Chondrocyte (in vitro differentiated cells): ENCODE data around the gene HOXC12. TPM values are rescaled to one million over a fixed set of nuclear protein-coding genes. Genes with fewer than 3 reads are reported as not detected.

Experiments
- DNase-seq: peaks from one replicate; pipeline ENCODE4 v3.0.0; 2021; ENCODE audit warnings: mixed read lengths, low spot score
- H3K27ac Mint-ChIP-seq: one replicate; pipeline ENCODE4 v1.8.0; 2021; ENCODE audit warnings: mild to moderate bottlenecking, moderate library complexity, mixed read lengths; ENCODE audit not compliant: unreplicated experiment
- H3K27me3 Mint-ChIP-seq: 2 replicates; pipeline ENCODE4 v1.8.0; 2021; ENCODE audit warnings: low read depth, mixed read lengths
- H3K36me3 Mint-ChIP-seq: 2 replicates; pipeline ENCODE4 v1.8.0; 2021; ENCODE audit warnings: low read depth, mixed read lengths
- H3K4me1 Mint-ChIP-seq: 2 replicates; pipeline ENCODE4 v1.8.0; 2021; ENCODE audit warnings: low read depth, mild to moderate bottlenecking, mixed read lengths
- H3K4me3 Mint-ChIP-seq: one replicate; pipeline ENCODE4 v1.8.0; 2021; ENCODE audit warnings: mild to moderate bottlenecking, moderate library complexity, mixed read lengths; ENCODE audit not compliant: unreplicated experiment
- H3K9me3 Mint-ChIP-seq: 2 replicates; pipeline ENCODE4 v1.8.0; 2021; ENCODE audit warnings: low read depth, mixed read lengths
- total RNA-seq: library from RNA; stranded (reverse); gene quantifications from 3 replicates; pipeline ENCODE4 v1.2.1, GENCODE V29; 2021
- TF ChIP-seq, protein P1 (sequence below): fragments of 200-600 bp; sonication (generic); IDR thresholded peaks from 2 replicates; pipeline ENCODE4 v1.5.0; 2021; ENCODE audit warnings: antibody characterized with exemption, mild to moderate bottlenecking, moderate library complexity

HOXC12 gene
- total RNA-seq, 1 donor from 2014 or later, result not detected

GRCh38 chr12:53961025-53961761 is 6.5 kb downstream of the HOXC12 start:
- Mint-ChIP-seq H3K27ac (no peak overlapping the region), H3K4me1 (peaks cover 1% of the 10 kb centered on the region), H3K9me3 (no peaks in the 10 kb centered on the region), H3K4me3 (no peak overlapping the region), H3K27me3 (peaks cover 86% of the 10 kb centered on the region), H3K36me3 (peaks cover 13% of the 10 kb centered on the region)
- TF ChIP-seq, protein P1, sequence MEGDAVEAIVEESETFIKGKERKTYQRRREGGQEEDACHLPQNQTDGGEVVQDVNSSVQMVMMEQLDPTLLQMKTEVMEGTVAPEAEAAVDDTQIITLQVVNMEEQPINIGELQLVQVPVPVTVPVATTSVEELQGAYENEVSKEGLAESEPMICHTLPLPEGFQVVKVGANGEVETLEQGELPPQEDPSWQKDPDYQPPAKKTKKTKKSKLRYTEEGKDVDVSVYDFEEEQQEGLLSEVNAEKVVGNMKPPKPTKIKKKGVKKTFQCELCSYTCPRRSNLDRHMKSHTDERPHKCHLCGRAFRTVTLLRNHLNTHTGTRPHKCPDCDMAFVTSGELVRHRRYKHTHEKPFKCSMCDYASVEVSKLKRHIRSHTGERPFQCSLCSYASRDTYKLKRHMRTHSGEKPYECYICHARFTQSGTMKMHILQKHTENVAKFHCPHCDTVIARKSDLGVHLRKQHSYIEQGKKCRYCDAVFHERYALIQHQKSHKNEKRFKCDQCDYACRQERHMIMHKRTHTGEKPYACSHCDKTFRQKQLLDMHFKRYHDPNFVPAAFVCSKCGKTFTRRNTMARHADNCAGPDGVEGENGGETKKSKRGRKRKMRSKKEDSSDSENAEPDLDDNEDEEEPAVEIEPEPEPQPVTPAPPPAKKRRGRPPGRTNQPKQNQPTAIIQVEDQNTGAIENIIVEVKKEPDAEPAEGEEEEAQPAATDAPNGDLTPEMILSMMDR, result no peak
- DNase-seq, result no peak

DNA sequence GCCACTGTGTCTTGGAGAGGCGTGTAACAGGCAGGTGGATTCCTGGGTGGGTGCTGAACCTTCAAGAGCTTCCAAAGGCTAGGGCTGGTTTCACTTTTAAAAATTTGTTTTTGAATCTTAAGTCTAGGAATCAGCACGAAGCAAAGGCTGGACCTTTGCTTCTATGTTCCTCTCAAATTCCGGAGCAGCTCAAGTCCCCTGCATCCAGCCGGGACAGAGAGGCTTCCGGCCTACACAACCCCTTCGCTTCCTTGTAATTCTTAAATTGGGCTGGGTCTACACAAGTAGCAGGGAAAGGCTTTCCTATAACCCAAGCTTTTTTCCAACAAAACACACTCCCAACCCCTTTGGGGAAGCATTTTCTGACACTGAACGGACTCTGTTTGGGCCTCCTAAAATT is 8.3 kb downstream of the HOXC12 start:
- H3K27me3 Mint-ChIP-seq, result peaks cover 87% of the 10 kb centered on the region
- H3K9me3 Mint-ChIP-seq, result no peaks in the 10 kb centered on the region
- no peak overlapping the region for H3K4me3 Mint-ChIP-seq
- no peak for DNase-seq
- TF ChIP-seq, protein P1, result no peak
- H3K27ac Mint-ChIP-seq, result no peak overlapping the region
- H3K4me1 Mint-ChIP-seq, result peaks cover 7% of the 10 kb centered on the region
- H3K36me3 Mint-ChIP-seq, result peaks cover 13% of the 10 kb centered on the region

DNA sequence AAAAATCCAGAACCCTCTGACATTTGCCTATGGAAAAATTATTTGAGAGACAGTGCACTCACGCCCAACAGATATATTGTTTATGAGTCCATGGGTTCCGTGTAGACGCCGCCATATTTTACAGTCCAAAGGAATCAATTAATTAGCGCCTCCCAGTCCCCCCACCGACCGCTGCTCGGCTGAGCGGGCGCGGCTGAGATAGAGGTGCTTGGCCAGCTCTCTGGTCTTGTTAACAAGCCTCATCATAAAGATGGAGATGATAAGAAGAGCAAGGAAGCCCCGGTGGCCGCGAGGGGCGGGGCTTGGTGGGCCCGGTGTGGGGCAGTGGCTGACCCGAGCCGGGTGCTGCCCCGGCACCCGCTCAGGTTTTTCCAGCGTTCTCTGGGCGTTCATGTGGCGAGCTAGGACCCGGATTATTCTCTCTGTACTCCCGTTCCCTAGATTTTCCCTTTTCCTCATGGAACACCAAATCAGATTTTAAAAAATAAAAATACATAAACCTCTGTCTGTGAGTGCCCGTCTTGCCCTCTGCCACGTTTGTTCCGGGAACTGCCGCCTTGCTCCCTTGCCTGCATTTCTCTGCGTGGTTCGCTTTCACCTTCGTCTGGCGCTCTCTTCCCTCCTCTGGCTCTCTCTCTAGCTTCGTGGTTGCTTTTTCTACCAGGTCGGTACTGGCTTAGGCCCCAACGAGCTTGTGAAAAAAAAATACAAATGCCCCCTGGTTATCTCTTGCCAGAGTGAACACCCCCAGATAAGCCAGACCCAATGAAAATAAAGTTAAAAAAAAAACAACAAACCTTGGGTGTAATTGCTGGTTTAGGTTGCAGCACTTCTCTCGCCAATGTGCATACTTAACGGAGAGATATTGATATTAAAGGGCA is 9.0 kb downstream of the HOXC12 start:
- H3K36me3 Mint-ChIP-seq, result peaks cover 8% of the 10 kb centered on the region
- H3K27ac Mint-ChIP-seq, result no peak overlapping the region
- peaks cover 87% of the 10 kb centered on the region for H3K27me3 Mint-ChIP-seq
- no peak overlapping the region for H3K4me3 Mint-ChIP-seq
- no peak for DNase-seq
- peaks cover 7% of the 10 kb centered on the region for H3K4me1 Mint-ChIP-seq
- TF ChIP-seq, protein P1, result no peak
- no peaks in the 10 kb centered on the region for H3K9me3 Mint-ChIP-seq

DNA sequence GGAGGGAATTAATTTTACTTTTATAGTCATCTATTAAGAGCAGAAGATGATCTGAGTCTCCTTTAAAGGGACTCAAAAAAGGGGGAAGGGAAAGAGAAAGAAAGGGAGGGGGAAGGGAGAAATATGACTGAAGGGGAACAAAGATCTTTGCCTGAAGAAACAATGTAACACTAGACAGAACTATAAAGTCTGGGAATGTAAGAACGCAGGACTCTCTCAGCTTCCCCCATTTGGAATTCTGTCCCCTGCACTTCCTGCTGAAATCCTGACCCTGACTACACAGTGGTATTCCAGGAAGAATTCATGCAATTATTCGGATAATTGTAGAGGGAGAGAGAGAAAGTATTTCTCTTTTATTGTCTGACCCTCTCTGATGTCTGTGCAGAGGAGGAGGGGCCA is 9.6 kb downstream of the HOXC12 start:
- no peak for DNase-seq
- H3K36me3 Mint-ChIP-seq, result peaks cover 8% of the 10 kb centered on the region
- H3K9me3 Mint-ChIP-seq, result no peaks in the 10 kb centered on the region
- peaks cover 88% of the 10 kb centered on the region for H3K27me3 Mint-ChIP-seq
- H3K4me3 Mint-ChIP-seq, result no peak overlapping the region
- H3K27ac Mint-ChIP-seq, result no peak overlapping the region
- H3K4me1 Mint-ChIP-seq, result peaks cover 7% of the 10 kb centered on the region
- TF ChIP-seq, protein P1, result no peak

DNA sequence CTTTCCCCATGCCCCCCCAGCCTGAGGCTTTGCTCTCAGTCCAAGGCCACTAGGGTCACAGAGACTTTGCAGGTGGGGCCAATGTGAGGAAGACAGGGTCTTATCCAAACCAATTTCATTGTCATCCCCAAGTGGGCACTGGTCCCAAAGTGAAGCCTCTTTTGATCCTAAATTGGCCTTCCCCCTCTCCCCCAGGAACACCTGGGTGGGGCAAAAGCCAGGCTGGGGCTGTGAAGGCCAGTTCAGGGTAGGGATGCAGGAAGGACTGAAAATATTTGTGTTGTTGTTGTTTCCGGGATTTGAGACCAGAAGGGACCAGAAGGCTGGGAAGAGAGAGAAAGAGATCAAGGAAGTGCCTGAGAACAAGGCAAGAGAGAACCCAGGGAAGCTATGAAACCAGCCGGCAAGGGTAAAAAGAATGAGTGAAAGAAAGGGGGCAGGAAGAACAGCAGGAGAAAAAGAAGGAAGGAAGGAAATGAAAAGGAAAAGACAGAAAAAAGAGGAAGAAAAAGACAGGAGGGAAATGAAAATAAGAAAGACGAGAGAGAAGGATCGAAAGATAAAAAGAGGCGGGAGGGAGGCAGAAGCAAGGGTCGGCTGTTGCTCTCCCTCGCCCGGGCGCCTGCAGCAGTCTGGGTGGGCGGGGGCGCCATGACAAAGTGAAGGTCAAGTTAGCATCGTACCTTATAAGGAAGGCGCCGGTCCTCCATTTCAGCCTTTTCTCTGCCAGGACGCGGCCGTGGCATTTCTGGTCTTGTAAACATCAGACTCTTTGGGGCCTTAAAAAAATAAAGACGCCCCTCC is 10.8 kb downstream of the HOXC12 start:
- Mint-ChIP-seq H3K27ac (no peak overlapping the region), H3K4me1 (peaks cover 7% of the 10 kb centered on the region)
- TF ChIP-seq, protein P1, result no peak

More for the DNA sequence above, 10.8 kb downstream of the HOXC12 start:
- Mint-ChIP-seq H3K9me3 (no peaks in the 10 kb centered on the region), H3K36me3 (peaks cover under 1% of the 10 kb centered on the region), H3K27me3 (peaks cover 88% of the 10 kb centered on the region), H3K4me3 (no peak overlapping the region)
- DNase-seq, result no peak
